Stimulated activated CD8-positive, alpha-beta memory T cell treated with anti-CD3 and anti-CD28 coated beads, Interleukin-2, amount 100 ng/mL, for 48 hours (primary cell): ENCODE data around the gene NCKIPSD.
"Not testable (repeated sequence)": the region's sequence is repeated elsewhere in the genome, so short reads cannot be mapped to it uniquely, and the experiment has no call there.

ENCODE experiments used
- DNase-seq, 2 donors: peaks; one replicate each; pipeline ENCODE4 v3.0.0-alpha.2; 2020; ENCODE audit warnings: low read depth in 2 of 2

Gene NCKIPSD

DNA sequence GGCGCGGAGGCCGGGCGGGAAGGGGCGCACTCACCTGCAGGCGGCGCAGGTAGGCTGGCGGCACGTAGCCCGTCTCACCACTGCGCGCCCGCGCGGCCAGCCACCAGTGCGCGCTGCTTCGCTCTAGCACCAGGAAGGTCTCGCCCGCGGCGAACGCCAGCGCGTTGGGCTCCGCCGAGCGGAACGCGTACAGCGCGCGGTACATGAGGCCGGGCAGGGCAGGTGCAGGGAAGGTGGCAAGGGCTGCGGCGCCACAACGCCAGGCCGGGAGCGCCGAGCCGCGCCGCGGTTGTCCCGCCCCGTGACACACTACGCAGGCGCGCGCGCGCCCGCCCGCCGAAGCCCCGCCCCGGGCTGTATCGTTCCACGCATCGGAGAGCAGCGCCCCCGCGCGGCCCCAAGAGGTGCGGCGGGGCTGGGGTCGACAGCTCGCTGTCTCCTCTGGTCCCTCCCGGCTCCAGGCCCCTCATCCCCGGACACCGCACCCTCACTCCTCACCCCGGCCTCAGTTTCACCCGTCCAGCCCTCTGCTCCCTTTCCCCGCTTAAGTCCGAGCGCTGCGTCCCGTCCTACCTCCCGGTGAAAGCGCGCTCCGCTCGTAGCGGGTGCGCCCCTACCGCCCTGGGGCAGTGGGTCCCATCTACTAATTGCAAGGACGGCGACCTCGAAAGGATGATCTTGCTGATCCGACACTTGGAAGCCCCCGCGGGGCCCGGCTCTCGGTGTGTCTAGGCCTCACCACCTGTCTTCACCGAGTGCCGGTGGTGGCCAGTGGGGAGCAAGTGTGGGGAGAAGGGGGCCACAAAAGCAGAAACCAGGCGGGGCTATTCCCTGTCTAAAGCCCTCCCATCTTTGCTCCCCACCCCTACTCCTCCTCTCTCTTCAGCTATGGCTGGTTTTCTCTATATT is at the start of gene NCKIPSD:
Gene NCKIPSD (minus strand): TSS at position 313 of the 909 bp plus-strand sequence. CDS start 108 bp downstream, at position 205.
- DNase-seq, result peak; percentile 91 to 92

DNA sequence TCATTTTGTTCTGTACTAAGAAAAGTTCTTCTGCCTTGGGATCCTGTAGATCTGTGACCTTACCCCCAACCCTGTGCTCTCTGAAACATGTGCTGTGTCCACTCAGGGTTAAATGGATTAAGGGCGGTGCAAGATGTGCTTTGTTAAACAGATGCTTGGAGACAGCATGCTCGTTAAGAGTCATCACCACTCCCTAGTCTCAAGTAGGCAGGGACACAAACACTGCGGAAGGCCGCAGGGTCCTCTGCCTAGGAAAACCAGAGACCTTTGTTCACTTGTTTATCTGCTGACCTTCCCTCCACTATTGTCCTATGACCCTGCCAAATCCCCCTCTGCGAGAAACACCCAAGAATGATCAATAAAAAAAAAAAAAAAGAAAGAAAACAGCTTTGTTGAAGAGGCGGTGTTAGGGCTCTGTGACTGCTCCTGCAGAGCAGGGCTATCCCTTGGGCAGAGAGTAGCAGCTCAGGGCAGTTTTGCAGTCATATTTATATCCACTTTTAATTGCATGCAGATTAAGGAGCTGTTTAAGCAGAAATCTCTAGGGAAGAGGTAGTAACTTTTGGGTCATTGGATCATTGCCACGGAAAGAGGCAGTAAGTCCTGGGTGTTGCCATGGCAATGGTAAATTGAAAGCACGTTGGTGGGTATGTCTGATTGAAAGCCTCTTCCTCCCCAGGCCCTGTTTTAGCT is 49.5 kb upstream of the NCKIPSD start:
- DNase-seq, result not testable (repeated sequence)

DNA sequence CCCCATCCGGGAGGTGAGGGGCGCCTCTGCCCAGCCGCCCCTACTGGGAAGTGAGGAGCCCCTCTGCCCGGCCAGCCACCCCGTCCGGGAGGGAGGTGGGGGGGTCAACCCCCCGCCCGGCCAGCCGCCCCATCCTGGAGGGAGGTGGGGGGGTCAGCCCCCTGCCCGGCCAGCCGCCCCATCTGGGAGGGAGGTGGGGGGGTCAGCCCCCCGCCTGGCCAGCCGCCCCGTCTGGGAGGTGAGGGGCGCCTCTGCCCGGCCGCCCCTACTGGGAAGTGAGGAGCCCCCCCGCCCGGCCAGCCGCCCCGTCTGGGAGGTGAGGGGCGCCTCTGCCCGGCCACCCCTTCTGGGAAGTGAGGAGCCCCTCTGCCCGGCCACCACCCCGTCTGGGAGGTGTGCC is 48.8 kb upstream of the NCKIPSD start:
- DNase-seq, result not testable (repeated sequence)

DNA sequence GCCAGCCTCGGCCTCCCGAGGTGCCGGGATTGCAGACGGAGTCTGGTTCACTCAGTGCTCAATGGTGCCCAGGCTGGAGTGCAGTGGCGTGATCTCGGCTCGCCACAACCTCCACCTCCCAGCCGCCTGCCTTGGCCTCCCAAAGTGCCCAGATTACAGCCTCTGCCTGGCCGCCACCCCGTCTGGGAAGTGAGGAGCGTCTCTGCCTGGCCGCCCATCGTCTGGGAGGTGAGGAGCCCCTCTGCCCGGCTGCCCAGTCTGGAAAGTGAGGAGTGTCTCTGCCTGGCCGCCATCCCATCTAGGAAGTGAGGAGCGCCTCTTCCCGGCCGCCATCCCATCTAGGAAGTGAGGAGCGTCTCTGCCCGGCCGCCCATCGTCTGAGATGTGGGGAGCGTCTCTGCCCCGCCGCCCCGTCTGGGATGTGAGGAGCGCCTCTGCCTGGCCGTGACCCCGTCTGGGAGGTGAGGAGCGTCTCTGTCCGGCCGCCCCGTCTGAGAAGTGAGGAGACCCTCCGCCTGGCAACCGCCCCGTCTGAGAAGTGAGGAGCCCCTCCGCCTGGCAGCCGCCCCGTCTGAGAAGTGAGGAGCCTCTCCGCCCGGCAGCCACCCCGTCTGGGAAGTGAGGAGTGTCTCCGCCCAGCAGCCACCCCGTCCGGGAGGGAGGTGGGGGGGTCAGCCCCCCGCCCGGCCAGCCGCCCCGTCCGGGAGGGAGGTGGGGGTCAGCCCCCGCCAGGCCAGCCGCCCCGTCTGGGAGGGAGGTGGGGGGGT is 48.2 kb upstream of the NCKIPSD start:
- not testable (repeated sequence) for DNase-seq

DNA sequence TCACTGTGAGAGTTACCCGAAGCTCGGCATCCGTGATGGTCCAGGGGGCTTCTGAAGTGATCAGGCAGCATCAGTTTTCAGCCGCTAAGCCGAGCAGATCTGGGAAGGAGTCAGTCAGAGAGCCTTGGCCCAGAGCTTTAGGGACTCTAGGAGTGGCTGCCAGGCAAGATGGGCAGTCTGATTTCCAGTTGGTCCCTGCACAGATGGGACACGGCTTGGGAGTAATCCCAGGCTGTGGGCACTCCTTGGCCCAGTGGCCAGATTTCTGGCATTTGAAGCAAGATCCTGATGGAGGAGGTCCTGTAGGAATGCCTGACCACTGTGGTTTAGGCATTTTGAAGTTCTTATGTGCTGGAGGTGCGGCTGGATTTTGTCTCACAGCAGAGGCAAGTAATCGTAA is 41.8 kb upstream of the NCKIPSD start:
- no peak for DNase-seq

DNA sequence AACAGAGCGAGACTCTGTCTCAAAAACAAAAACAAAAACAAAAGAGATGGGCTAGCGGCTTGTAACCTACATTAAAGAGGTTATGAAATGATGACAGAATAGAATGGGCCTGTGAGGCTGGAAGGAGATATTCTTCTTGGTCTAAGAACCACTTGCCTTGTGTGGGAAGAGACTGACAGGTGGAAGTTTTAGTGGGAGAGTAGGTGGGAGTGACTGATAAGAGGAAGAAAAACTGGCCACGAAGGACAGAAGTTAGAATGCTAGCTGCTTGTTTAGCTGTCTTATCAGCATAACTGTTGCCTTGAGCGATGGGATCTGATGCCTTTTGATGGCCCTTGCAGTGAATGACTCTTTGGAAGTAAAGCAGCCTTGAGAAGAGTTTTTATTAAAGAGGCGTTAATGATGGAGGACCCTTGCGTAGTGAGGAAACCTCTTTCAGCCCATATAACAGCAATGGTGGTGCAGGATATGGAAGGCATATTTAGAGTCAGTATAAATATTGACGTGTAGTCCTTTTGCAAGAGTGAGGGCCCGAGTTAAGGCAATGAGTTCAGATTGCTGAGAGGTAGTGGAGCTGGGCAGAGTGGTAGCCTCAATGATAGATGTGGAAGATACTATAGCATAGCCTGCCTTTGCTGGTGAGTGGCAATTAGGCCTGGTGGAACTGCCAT is 39.6 kb upstream of the NCKIPSD start:
- not testable (repeated sequence) for DNase-seq

DNA sequence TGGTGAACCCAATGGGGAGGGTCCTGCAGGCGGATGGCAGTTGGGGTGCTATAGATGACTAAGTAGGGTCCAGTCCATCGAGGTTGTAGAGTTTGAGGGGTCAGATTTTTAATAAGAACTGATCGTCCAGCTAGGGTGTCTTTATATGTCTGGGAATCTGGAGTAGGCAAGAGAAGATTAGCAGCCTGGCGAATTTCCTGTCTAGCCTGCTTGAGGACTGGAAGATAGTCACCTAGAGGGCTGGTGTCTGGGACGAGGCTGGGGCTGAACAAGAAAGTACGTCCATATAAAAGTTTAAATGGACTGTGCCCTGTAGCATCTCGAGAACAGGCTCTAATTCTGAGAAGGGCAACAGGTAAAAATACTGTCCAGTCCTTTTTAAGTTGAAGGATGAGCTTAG is 38.0 kb upstream of the NCKIPSD start:
- no peak for DNase-seq

DNA sequence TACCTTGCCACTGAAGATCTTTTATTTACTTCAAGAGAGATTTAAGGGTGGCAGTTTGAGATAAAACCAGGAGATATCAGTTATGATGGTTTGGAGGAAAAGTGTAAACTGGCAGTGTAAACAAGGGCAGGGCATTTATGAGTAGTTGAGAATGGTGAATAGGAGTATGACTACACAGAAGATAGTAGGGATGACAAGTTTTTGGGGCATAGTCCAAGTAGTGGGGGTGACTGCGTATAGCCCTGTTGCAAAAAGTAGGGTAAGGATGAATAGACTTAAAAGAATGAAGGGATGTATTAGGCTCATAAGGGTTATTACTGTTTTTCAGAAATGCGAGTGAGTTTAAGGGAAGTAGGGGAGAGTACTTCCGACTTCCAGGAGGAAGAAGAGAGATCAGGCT is 37.6 kb upstream of the NCKIPSD start:
- DNase-seq, result not testable (repeated sequence)

DNA sequence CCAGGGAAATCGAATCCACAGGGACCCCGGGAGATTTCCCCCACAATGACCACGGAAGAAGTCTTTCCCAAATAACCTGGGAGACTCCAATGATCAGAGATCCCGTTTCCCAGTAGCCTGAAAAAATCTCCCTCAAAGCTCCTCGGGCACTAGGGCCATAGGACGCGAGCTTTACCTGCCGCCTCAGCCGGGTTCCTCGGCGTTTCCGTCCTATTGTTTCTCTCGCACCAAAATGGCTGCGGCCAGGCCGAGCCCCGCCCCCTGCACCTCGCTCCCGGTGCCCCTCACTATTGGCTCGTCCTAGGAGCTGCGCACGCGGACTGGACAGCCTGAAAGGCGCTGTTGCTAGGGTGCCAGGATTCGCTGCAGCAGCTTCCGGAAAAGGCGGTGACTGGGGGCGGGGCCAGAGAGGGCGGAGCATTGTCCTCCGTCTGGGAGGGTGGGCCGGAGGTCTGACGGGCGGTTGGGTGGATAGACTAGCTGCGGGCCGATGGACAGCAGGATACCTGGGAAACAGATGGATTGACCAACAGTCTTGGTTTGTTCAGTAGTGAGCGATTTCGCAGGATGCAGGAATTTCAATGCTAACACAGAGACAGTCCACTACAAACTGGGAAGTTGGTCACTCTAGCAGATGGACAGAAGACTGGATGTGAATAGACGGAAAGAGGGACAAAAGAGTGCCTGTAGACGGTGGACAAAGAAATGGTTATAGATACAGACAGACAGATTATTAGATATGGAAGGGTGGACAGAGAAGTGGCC is 31.4 kb upstream of the NCKIPSD start, which contains the start of gene IP6K2:
Gene IP6K2 (minus strand): TSS at position 240 of the 765 bp plus-strand sequence. CDS start 21,930 bp downstream, outside the sequence.
- peak; percentile 99 to 100 for DNase-seq

DNA sequence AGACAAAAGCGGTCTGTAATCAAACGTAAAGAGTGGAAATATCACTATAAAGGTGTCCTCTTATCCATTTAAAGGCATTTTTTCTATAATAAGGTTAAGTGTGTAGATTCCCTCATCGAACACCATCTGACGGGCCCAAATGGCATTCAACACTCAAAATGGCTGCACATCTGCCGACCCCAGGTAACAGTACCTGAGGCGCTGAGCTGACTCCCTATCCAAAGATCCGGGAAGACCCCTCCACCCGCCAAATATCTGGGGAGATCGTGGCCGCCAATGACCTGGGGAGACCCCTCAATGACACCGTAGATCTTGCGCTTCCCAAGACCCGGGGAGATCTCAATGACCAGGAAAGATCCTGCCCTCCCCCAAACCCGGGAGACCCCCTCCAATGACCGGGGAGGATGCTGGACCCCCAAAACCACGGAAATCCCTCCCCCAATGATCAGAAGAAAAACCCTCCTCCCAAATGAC is 30.8 kb upstream of the NCKIPSD start:
- no peak for DNase-seq

DNA sequence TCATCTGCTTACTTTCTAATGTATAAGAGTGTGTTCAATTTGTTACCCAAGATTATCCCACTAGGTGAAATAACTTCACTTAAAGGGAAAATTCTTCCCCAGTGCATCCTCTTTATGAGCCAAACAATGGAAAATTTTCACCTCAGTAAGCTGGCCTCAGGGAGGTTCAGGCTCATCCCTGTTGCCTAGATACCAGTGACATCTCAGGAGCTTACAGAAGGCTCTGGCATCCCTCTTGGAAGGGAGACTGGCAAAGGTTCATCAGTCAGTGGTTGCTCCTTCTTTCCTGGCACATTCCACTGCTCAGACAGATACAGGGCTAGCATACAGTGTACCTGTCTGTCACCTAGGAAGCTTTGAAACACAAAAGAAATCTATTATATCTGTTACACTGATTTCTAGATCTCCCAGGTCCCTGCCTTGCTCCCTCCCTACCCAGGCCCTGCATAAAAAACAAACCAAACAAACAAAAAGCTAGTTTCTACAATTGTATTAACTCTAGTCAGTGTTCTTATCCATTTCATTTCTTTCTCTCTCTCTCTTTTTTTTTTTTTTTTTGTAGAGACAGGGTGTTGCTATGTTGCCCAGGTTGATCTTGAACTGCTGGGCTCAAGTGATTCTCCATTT is 29.6 kb upstream of the NCKIPSD start:
- DNase-seq, result no peak

DNA sequence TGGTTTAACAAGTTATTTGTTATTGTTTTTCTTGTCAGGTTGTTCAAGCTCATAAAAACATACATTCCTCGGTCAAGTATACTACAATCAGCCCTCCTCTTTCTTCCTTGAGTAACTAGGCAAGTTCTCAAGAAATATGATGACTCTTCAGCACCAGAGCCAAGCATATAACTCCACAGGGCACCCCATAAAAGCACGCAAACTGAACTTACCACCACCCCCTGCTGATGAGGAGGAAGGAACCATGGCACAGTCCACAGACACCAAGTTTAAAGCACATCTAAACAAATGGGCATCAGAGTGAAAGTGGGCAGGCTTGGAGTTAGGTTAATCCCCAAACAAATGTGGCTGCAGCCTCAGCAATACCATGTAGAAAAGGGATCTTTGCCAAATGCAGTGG is 26.0 kb upstream of the NCKIPSD start:
- no peak for DNase-seq

DNA sequence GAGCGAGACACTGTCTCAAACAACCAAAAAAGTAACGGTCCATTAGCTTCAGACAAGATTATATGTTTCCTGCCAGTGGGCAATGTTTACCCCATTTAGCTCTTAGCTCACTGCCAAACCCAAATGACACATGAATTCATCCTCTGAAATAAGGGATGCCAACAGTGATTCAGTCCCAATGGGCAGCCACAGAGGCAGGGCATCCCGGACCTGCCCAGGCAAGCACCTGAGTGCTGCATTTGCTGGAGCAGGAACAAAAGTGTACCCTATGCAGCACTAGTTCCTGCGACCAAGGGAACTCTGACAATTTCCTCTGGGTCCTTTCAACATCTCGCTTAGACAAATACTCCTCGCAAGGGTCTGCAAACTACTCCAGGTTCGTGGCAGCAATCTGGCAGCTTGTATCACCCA is 23.3 kb upstream of the NCKIPSD start:
- no peak for DNase-seq

DNA sequence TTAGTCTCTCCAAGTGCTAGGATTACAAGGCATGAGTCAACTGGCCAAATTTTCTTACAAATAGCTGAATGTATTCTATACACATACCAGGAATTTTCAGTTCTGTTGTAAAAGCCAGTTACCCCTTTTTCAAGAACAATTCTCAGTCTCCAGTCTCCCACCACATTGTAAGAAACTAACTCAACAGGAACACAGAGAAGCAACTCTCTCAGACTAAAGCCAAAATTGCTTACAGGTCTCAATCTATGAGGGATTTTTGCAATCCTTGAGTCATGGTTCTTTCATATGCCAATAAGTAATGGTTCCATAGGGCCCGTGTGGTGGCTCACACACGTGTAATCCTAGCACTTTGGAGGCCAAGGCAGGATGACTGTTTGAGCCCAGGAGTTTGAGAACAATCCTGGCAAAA is 22.8 kb upstream of the NCKIPSD start:
- DNase-seq, result no peak

DNA sequence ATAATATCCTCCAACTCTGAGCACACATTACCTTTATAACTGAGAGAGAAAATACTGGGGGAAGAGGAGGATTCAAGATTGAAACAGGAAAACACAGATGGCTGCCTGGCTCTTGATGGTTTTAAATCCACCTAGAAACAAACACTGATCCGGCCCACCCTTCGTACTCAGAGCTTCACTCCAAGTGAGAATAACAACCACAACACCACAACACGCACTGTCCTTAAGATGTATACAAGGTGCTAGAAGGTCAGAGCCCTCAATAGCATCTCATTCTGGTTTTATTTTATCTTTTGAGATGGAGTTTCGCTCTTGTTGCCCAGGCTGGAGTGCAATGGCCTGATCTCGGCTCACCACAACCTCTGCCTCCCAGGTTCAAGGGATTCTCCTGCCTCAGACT is 21.4 kb upstream of the NCKIPSD start:
- no peak for DNase-seq

DNA sequence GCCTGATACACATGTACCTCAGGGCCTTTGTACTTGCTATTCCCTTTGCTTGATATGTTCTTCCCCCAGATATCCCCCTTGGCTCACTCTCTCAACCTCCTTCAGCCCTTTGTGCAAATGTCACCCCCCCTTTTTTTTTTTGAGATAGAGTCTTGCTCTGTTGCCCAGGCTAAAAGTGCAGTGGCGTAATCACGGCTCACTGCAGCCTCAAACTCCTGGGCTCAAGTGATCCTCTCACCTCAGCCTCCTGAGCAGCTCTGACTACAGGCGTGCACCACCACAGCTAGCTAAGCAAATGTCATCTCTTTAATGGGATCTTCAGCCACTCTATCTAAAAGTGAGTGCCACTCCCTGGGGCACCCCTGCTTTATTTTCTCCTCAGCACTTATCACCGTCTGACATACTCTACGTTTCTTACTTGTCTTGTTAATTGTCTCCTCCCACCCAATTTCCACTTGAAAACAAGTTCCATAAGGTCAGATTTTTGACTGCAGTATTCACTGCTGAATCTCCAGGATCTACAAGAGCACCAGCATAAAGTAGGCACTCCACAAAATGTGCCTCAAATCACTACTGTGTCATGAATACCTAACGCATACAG is 16.7 kb upstream of the NCKIPSD start:
- no peak for DNase-seq

DNA sequence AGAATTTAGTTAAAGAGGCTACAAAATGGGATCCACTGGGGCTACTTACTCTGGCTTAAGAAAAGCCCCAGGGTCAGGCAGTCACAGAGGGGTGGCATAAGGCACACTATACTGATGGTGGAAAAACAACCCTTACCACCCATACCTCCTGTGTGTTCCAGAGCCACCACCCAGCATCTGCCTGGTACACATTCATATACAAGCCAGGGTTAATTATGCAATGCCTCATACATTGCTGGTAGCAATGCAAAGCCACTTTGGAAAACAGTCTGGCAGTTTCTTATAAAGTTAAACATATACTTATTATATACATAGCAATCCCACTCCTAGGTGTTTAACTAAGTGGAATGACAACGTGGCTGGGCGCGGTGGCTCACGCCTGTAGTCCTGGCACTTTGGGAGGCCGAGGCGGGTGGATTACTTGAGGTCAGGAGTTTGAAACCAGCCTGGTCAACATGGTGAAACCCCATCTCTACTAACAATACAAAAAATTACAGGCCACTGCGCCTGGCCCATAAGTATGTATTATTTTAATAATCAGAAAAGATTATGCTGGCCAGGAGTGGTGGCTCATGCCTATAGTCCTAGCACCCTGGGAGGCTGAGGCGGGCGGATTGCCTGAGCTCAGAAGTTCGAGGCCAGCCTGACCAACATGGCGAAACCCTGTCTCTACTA is 15.2 kb upstream of the NCKIPSD start:
- DNase-seq, result no peak

DNA sequence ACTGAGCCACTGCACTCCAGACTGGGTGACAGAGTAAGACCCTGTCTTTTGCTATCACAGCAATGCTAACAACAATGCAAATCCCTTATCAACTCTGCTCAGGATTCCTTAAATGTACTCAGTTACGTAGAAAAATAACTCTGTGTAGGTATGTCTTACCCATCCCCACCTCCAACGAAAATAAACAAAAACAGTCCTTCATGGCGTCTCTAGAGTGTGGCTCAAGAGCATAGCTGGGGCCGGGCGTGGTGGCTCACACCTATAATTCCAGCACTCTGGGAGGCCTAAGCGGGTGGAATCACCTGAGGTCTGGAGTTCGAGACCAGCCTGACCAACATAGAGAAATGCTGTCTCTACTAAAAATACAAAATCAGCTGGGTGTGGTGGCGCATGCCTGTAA is 13.2 kb upstream of the NCKIPSD start:
- DNase-seq, result no peak

DNA sequence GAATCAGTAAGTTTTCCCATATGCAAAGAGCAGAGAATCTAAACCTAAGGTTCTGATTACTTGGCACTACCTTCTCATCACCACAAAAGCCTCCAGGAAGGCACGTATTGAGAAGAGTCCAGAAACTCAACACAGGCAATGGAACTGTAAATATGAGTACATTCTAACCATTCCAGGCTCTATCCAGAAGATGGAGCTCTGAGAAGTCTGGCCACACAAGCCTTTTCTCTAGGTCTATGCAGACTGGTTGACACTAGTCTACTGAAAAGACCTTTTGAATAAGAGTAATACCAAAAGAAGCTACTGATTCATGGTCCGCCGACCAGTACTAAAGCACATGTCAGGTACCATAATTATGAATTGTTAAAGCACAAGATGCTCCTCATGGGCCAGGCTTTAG is 12.2 kb upstream of the NCKIPSD start:
- DNase-seq, result no peak
